Brain pericyte (primary cell): ENCODE data around the gene IFNGR2.

Experiments
- DNase-seq: peaks from one replicate; pipeline ENCODE4 v3.0.0-alpha.2; 2012; ENCODE audit warnings: low read depth, low spot score

Gene IFNGR2

DNA sequence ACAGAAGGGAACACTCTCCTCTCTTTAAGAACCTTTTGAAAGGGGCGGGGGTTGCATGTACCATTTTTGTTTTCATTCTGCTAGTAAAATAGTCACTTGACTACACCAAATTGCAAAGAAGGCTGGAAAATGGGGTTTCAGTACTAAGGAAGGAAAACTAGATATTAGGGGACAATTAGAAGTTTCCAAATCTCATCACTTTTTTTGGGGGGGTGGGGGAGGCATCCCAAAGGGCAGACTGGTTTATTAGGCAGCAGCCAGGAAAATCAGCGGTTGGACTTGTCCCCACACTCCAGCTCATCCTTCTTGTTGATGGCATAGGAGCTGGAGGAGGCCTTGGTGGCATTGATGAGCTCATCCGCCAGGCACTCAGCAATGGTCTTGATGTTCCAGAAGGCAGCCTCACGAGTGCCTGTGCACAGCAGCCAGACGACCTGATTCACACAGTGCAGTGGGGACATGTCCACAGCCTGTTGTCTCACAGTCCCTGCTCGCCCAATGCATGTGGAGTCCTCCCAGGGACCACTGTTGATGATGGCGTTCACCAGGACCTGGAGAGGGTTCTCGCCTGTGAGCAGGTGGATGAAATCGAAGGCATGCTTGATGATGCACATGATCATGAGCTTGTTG is 78.2 kb downstream of the IFNGR2 start:
- no peak for DNase-seq
